DMS153 treated with DMSO at 0.1 percent for 48 hours (cell line): ENCODE measurements around the gene TMEM225B.
"Not testable (repeated sequence)": the region's sequence is repeated elsewhere in the genome, so short reads cannot be mapped to it uniquely, and the experiment has no call there.

Experiments used
- DNase-seq: peaks from one replicate; lab custom pipeline; 2025; ENCODE audit not compliant: unreplicated experiment; lab: John Stamatoyannopoulos, UW

TMEM225B gene, protein sequence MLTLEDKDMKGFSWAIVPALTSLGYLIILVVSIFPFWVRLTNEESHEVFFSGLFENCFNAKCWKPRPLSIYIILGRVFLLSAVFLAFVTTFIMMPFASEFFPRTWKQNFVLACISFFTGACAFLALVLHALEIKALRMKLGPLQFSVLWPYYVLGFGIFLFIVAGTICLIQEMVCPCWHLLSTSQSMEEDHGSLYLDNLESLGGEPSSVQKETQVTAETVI

DNA sequence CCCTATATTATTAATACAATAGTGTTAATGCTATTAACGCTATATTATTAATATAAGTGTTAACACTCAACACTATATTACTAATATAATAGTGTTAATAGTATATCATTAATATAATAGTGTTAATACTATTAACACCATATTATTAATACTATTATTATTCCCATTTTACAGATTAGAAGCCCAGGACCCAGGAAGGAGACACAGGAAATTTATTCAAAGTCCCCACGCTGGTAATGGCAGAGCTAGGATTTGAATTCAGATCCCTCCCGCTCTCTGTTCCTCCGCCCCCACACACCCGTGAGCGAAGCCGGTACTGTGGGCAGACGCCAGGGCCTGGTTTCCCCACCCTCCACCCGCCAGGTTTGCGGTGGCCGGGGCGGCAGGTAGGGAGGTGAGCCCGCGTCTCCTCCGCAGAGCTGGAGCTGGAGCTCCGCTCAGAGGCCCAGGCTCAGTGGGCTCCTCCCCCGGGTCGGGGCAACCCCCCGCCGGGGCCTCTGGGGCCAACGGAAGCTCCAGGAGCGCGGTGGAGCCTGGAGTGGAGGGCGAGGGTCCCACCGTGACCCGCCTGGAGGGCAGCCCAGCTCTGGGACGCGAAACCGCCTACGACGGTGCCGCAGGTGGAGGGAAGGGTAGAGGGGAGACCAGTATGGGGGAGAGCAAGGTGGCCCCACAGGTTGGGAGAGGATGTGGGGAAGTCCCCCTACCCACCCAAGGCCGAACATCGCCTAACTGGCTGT, at the start of gene TMEM225B:
TSS of gene TMEM225B (plus strand) at position 506 of the 740 bp plus-strand sequence. CDS start 6,122 bp downstream, outside the sequence.
- DNase-seq, result no peak

DNA sequence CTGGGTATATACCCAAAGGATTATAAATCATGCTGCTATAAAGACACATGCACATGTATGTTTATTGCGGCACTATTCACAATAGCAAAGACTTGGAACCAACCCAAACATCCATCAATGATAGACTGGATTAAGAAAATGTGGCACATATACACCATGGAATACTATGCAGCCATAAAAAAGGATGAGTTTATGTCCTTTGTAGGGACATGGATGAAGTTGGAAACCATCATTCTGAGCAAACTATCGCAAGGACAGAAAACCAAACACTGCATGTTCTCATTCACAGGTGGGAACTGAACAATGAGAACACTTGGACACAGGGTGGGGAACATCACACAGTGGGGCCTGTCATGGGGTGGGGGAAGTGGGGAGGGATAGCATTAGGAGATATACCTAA, 48.5 kb upstream of the TMEM225B start:
- not testable (repeated sequence) for DNase-seq

DNA sequence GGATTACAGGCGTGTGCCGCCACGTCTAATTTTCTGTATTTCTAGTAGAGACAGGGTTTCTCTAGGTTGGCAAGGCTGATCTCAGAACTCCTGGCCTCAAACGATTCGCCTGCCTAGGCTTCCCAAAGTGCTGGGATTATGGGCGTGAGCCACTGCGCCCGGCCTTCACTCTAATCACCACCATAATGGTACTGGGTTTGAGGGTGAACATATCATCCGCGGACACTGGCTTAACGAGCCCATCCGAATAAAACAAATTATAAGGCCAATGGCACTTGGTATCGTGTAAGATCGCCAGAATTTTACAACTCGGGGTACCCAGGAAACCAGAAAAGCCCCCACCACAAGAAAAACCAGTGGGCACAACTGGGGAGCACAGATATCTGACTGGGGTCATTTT, 46.7 kb upstream of the TMEM225B start:
- no peak for DNase-seq

DNA sequence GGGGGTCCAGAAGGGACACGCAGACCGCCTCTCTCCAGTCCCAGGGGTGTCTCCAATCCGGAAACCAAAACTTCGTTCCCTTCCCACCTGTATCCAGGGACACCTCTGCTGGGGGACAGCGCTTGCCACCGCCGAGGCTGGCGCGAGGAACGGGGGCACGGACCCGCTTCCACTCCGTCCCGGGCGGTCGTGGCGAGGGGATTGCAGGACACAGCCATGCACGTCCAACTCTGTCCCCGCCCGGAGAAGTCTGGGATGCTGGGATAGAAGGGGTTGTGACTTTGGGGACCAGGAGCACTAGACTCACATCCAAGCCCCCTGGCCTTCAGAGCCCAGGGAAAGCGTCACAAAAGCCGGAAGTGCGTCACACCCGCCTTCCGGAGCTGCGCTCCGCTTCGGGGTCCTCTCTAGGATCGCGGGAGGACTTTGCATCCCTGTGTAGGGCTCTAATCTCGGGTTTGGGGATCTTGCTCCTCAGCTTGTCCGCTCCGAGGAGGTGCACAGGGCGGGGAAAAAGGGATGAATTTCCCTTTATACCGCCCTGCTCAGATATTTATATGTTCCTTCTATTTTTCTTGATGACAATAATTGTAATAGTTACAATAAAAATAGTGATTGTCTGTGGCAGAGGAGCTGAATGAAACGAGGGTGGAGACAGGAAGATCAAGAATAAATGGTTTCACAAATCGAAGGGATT, 46.2 kb upstream of the TMEM225B start, which contains the start of gene FAM200A:
TSS of gene FAM200A (minus strand) at position 348 of the 697 bp plus-strand sequence. CDS start 3,707 bp downstream, outside the sequence.
- DNase-seq, result peak; percentile 65

DNA sequence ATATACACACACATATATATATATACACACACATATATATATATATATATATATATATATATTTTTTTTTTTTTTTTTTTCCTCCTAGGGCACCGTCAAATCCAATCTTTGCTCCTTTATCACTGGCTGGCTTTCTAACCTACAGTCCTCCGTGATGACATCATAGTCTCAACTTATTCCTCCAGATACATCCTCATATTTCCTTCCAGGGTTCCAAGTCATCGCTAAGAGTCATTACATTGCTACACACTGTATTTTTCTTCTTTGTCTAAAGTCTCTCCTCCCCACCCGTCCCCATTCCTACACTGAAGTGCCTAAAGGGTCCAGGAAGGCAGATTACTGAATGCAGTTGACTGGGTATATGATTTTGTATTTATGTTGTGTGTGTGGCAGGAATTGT, 45.0 kb upstream of the TMEM225B start:
- no peak for DNase-seq

DNA sequence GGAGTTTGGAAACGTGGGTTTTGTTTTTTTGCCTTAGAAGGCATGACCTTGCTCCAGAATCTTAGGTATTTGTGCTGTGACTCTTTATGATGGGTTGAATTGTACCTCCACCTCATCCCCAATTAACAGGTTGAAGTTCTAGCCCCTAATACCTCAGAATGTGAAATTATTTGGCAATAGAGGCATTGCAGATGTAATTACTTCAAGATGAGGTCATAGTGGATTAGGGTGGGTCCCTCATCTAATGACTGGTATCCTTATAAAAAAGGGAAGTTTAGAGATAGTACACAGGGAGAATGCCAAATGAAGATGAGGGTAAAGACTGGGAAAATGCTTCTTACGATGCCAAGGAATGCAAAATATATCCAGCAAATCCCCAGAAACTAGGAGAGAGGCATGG, 43.1 kb upstream of the TMEM225B start:
- DNase-seq, result no peak

DNA sequence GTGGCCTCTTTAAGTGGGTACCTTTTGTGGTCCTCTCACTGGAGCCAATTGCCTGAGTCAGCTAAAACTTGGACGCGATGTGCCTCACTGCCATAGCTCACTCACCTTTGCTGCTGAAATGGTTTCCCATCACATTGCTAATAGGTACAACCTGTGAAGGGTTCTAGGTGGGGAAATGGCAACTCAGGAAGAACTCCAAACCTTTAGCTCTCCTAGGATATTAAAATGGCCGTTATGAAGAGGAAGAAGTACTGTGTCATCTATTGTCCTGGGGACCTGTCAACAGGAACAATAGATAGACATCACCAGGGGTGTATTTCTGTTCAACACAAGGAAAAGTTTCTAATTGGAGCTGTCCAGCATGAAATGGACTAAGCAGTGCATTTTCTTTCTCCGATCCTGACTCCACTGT, 40.9 kb upstream of the TMEM225B start:
- no peak for DNase-seq

DNA sequence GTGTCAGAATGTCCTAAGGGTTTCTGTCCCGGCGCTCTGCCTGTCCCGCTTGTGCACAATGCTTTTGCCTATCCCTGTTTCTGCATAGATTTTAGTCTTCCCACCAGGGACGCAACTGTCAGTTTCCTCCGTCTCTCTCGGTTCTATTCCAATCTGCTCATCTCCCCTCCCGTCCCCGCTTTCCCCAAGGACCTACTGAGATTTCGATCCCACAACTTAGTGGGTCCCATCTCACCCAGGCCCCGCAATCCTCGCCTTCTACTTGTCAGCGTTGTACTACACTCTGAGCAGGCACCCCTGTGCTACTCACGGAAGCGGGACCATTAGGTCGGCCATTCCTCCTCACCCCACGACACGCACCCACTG, 40.1 kb upstream of the TMEM225B start:
- DNase-seq, result no peak

DNA sequence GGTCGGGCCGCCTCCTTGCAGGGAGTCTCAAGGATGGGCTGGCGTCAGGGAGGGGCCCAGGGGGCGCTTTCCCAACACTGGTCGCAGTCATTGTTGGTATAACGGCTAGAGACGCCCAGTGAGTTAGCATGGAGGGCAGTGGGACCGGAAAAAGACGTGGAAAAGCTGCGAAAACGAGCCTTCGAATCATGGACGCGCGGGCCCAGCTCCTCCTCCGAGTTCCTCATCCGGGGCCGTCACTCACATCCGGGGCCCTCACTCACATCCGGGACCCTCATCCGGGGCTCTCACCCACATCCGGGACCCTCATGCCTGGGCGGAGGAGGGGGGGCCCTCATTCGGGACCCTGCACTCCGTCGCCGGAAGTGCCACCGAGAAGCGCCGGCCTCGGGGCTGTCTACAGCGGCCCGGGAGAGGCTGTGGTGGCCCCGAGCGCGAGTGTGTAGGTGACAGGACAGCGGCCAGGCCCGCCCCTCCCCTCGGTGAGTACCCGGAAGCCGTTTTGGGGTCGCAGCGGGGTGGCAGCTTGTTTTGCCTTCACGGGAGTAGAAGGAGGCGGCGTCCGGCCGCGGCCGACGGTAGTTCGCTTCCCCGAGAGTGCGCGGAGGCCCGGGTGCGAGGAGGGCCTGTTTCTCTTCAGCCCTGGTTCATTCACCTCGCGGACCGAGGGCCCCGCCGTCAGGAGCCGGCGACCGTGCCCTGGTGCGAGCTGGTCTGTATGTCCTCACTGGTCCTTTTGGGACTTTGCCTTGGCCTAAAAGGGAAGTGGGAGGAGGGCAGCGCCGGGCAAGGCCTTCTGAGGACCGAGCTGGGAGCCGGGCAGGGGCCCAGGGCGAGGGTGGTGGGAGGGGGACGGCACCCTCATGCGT, 39.5 kb upstream of the TMEM225B start, which contains the start of gene ZNF655:
TSS of gene ZNF655 (plus strand) at position 337 of the 869 bp plus-strand sequence. CDS start 1,918 bp downstream, outside the sequence.
- peak; percentile 79 for DNase-seq

DNA sequence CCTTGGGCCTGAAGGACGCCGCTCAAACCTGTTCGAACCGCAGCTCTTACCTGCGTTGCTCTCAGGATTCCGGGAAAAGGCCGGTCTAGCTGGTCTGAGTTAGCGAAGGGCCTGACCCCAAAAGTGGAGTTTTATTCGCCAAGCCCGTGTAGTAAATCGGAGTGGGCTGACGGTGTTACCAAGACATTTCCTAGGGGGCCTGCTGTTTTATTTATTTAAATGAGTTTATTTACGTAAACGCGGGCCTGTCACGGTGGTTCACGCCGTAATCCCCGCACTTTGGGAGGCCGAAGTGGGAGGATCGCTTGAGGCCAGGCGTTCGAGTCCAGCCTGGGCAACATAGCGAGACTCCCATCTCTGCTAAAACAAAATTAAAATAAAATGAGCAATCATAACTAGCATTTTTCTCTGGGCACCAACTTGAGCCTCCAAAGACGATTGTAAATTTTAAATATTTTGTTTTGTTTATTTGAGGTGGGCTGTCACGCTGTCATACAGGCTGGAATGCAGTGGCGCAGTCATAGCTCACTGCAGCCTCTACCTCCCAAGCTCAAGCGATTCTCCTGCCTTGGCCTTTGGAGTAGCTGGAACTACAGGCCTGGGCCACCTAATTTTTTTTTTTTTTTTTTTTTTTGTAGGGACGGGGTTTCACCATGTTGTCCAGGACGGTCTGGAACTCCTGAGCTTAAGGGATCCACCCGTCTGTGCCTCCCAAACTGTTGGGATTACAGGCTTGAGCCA, 38.7 kb upstream of the TMEM225B start:
- DNase-seq, result no peak

DNA sequence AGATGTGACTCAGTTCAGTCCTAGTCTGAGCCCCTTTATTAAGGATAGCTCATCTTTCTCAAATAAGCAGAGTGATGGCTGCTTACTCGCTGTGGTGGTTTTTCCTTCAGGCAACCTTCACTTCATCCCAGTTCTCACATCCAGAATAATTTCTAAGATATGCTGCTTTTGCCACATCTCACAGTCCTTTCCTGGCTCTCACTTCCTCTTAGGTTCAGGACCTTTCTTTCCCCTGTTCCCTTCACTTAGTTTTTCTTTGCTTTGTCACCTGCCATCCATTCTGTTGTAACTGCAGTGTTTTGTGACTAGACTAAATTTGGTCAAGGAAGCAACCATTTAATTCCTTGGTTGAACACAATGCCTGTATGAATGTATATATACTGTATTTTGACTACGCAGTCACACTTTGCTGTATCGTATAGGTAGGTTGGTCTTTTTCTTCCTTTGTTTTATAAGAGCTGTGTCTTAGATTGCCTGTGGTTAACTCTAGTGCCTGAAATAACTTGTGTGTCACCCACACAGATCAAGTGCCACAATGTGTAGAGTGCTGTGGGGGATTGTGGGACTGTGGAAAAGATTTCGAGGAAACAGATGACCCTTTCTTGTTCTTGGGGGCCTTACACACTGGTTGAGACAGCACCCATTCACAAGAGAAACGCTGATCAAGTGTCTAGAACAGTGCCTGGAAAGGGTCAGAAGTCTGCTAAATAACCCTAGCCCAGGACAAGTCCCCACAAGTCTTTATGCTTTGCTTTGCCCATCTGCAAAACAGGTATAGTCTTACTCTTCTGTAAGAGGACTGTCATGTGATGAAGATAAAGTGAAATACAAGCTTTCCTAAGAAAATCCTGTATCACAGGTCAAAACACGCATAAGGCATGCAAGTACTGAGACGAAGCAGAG, 37.0 kb upstream of the TMEM225B start:
- no peak for DNase-seq

DNA sequence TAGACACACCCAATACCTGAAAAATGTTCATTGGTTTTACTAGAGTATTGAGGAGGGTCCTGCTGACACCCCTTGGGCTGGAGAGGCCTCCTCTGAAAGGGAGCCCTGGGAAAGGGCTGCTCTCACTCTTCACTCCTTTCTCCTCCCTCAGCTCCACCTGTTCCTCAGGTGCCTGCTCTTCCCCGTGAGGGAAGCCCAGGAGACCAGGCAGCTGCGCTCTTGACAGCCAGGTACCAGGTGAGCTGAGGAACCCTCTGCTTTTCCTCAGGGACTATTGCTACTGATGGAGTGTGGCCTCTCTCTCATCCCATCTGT, 36.4 kb upstream of the TMEM225B start:
- no peak for DNase-seq

DNA sequence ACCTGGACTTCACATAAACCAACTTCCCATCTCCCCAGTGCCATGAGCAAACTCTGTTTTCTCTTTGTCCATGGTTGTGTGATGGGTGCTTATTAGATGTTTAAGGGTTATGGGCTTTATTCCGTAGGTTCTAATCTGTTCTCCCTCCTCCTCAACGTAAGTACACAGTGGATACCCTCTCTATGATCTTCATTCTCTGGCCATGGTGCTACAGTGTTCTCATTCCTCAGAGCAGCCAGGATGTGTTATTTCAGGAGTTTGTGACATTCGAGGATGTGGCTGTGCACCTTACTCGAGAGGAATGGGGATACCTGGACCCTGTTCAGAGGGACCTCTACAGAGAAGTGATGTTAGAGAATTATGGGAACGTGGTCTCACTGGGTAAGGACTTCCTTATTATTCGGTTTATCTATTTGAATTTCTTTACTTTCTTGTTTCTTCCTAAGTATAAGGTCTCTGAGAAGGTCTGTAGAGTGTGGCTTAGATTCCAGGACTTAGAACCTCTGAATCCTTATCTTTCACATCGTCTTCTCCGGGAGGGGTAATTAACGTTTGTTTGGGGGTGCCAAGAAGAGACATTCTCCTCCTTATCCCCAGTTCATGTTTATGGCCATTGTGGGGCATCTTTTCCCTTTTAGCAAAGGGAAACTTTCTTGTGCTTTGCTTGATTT, 35.8 kb upstream of the TMEM225B start:
- no peak for DNase-seq

DNA sequence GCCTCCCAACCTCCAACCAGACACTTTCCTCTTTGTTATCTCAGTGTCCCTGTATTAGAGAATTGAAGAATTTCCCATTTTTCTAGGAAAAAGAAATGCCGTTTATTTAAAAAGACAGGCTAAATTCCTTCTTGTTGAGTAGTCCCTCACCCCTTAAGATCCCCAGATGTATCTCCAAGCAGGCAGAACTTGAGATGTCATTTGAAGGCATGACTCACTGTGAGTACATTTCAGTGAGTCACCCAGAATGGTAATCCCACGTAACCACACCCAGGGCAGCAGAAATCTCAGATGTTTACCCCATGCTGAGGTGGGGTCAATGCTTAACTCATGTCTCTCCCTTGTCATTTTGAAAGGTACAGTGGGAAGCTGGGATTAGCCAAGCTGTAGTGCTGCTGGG, 35.2 kb upstream of the TMEM225B start:
- DNase-seq, result no peak

DNA sequence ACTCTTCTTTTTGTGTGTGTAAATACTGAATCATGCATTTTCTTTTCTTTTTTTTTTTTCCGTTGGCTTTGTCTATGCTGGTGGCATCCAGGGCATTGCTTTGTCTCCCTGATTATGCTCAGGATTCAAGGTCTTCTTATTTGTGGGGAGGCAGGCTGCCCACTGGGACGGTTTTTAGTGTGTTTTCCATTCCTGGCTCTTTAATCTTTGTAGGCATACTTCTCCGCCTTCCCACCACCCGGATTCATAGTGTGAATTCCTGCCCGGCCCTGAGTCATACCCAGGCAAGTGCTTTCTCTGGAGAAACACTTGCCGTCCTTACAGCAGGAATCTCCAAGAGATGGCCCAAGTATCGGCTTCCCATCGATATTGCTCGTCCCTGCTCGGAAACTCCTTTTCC, 34.4 kb upstream of the TMEM225B start:
- DNase-seq, result no peak

DNA sequence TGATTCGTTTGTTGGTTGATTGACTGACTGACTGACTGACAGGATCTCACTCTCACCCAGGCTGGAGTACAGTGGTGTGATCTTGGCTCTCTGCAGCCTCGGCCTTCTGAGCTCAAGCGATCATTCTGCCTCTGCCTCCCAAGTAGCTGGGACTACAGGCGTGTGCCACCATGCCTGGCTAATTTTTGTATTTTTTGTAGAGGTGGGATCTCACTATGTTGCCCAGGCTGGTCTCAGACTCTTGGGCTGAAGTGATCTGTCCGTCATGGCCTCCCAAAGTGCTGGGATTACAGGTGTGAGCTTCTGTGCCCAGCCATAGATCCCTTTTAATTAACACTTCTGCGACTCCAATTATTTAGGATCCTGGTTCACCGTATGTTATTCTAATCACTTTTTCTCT, 29.3 kb upstream of the TMEM225B start:
- not testable (repeated sequence) for DNase-seq

DNA sequence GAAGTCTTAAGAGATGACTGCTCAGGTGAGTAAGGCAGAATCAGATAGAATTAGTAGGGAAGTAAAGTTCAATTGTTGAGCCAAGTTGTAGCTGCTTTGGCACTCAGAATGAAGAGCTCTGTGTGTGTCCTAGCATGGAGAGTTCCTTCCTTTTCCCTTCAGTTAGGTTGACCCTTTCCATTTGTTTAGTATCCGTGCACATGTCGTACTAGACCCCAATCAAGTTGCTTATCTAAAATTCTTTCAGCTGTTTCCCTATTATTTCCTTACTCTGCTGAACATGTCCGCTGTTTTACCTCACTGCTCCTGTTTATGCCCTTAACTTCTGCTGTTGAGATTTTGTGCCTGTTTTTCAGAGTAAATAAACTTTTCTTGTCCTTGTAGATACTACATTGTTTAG, 26.3 kb upstream of the TMEM225B start:
- no peak for DNase-seq

DNA sequence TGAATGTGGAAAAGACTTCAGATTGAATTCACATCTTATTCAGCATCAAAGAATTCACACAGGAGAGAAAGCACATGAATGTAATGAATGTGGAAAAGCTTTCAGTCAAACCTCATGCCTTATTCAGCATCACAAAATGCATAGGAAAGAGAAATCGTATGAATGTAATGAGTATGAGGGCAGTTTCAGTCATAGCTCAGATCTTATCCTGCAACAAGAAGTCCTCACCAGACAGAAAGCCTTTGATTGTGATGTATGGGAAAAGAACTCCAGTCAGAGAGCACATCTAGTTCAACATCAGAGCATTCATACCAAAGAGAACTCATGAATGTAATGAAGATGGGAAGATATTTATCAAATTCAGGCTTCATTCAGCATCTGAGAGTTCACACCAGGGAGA, 24.8 kb upstream of the TMEM225B start:
- DNase-seq, result no peak

DNA sequence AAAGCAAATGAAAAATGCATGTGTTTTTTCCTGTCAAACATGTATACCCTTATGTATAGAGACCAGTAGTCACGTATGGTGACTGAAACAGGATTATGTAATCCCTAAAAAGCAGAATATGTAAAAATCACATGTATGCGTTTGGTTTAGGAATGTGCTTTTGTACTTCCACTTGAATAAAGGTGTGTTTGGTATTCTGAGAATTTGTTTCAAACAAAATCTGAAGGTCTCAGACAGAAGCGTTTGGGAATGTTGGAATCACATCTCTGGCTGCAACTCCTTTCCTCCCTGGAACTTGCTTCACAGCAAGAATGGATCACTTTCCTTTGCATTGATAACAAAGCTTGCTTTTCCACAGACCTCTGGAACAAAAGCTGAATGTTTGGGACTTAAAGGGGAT, 21.8 kb upstream of the TMEM225B start:
- DNase-seq, result no peak
